Activated effector memory CD4-positive, alpha-beta T cell treated with anti-CD3 and anti-CD28 coated beads, Interleukin-2, amount 50 U/mL, for 16 hours (primary cell): ENCODE results near the gene COX18.

Source experiments
- DNase-seq: peaks from one replicate; pipeline ENCODE4 v3.0.0-alpha.2; 2020

Gene COX18

DNA sequence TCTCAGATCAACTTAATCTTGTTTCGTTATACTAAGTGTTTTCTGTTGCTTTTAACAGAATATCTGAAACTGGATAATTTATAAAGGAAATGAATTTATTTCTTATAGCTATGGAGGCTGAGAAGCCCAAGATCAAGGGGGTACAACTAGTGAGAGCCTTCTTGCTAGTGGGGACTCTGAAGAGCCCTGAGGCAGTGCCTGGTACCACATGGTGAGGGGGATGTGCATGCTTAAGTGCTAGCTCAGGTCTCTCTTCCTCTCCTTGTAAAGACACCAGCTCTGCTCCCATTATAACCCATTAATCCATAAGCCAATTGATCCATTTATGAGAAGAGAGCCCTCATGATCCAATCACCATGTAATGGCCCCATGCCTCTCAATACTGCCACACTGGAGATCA is 17.9 kb downstream of the COX18 start:
- DNase-seq = no peak

DNA sequence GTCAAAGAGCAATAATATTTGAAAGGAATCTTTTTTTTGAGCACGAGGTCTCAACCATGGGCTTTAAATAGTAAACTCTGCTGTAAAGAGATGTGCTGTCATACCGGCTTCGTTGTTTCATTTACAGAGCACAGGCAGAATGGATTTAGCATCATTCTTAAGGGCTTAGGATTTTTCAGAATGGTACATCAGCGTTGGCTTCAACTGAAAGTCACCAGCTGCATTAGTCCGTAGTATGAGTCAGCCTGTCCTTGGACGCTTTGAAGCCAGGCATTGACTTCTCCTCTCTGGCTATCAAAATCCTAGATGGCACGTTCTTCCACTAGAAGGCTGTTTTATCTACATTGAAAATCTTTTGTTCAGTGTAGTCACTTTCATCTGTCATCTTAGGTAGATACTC is 23.6 kb downstream of the COX18 start:
- DNase-seq = no peak

DNA sequence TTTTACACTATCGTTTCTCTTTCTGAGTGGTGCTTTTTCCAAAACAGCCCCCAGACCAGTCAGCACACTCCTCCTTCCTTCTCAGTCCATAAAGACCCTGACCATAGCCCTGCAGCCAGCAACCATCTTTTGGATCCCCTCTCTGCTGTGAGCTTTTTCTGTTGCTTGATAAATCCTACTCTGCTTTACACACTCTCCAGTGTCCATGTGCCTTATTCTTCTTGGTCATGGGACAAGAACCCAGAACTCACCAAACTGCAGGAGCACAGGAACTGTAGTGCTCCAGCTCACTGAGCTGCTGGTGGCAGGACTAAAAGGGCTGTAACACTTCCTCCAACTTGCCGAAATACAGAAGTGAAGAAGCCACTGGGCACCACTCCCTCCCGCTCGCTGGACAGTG is 32.5 kb downstream of the COX18 start:
- no peak for DNase-seq

DNA sequence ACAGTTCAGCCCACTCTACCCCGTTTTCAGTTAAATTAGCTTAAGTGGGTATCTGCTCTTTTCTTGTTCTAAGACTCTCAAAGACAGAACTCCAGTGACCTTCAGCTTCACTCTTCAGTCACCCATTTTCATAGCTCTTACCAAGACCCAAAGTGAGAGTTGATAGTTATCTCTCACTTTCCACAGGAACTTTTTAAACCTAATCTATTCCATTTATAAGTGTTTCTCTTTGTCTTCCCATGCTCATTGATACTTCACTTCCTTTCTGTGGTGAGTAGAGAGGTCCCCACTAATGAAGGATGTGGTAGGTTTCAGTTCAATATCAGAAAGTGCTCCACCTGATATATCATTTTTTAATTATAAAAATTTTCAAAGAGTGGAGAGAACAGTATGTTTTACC is 33.4 kb downstream of the COX18 start:
- DNase-seq = no peak

DNA sequence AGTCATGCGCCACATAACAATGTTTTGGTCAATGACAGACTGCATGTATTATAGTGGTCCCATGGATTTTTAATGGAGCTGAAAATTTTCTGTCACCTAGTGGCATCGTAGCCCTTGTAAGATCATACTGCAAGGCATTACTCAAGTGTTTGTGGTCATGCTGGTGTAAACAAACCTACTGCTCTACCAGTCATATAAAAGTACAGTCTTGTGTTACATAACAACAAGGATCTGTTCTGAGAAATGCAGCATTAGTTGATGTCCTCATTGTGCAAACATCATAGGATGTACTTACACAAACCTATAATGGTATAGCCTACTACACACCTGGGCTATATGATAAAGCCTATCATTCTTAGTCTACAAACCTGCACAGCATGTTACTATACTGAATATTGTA is 34.6 kb downstream of the COX18 start:
- no peak for DNase-seq

DNA sequence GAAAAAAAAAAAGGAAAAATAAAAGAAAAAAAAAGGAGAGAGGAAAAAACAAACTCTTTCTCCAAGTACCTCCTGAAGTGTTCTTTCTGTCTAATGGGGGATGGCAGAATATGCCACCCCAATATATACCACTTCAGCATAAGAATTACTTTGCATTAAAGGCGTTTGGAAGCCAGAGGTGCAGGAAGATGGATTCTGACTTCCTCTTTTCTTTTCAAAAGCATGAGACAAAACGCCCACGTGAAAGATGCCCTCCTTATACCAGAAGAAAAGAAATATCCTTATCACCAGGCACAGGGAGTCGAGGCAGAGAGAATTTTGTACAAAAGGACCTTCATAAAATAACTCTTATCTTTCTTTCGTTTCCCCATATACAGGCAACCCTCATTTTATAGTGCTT is 40.9 kb downstream of the COX18 start:
- DNase-seq = no peak

DNA sequence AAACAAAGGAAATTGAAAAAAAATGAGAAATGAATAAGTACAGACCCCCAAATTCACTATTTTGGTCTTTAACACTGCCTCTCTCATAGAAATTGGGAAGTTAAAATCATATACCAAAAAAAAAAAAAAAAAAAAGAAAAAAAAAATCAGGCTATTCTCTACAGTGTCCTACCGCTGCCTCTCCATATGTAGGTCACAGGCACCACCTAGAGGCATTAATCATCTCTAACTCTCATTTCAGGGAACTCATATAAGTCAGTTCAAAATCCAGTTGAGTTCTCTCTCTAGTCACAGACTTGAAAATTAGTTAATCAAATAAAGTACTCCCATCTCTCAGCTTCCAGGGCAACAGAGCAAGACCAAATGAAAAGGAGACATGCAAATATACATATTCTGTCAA is 47.9 kb downstream of the COX18 start:
- no peak for DNase-seq

DNA sequence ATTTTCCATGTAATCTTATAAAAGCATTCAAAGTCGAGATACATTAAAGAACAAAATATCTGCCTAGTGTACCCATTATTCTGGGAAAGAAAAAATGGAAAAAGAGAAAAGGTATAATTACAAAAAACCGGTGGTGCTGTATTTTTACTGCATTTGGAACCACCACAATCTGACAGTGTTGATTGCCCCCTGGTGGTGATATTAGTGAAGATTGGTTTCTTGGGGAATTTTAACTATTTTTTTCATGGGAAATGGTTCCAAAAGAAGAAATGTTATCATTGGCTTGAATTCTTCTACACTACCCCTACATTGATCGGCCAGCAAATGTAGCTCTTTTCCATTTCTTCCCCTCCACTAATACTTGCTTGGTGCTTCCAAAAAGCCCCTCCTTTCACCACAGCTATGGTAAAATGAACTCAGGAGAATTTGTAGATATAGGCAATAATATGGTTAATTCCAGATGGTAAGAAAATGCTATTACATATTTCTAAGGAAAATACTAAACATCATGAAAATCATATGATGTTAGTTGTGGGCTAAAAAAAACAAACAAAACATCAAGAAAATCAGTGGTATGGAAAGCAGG is 50.0 kb downstream of the COX18 start:
- no peak for DNase-seq

DNA sequence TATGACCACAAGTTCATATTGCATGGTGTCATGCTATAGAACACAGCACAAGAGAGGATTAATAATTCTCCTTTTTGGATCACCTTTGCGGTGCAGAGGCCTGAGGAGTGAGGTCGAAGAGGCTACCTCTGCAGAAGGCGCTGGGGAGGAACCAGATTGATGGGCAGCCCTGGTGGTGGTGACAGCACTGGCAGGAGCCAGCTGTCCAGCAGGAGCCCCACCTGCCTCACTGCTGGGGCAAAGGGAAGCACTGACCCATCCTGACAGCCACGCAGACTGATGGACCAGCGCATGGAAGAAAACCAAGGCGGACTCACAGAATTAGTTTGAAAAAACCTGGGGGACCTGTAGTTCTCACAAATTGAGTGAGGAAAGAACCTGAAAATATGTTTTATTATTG is 50.9 kb downstream of the COX18 start:
- DNase-seq = no peak

DNA sequence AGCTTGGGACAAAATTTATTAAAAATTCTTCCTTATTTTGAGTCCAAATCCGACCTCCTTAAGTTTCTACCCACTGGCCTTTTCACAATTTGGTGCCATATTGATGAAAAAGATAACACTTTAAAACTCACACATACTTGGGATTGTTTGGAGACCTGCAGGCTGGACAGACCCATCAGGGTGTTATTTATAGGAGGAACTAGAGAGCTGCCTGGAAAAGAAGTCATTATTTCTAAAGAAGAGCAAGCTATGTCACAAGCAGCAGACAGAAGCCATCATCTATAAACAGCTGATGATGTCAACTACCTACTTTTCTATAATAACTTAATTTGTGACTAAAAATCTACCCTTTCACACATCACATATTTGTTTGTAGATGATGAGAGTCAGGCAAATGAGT is 56.2 kb downstream of the COX18 start:
- no peak for DNase-seq

DNA sequence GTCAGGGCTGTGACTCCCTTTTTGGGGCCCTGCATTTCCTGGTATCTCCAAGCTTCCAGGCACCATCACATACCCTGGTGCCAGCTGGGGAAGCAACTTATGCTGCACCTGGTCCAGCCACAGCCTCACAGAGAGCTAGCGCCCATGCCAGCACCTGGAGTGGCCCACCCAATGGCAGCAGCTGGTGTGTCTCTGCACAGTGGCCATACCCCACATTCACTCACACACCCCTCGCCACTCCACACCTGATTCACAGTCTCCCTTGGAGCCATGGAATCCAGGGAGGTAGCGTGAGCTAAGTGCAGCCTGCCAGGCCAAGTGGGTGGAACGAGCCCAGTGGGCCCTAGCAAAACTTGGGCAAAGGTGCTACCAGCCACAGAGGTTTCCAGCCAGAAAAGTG is 56.8 kb downstream of the COX18 start:
- DNase-seq = no peak

DNA sequence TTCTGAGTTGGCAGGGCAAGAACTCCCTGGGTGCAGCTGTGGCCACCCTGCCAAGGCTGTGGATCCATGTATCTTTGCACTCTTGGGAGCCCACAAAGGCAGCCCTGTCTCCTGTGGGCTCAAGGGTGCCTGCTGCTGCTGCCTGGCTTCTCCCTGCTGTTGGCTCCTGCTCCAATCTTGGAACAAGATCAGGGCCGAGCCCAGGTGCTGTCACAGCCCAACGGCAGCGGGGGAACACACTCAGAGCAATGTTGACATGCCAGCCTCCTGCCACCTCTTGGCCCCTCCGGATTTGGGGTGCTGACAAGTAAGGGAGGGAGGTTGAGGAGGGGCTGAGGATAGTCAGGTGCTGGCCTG is 57.9 kb downstream of the COX18 start:
- no peak for DNase-seq

DNA sequence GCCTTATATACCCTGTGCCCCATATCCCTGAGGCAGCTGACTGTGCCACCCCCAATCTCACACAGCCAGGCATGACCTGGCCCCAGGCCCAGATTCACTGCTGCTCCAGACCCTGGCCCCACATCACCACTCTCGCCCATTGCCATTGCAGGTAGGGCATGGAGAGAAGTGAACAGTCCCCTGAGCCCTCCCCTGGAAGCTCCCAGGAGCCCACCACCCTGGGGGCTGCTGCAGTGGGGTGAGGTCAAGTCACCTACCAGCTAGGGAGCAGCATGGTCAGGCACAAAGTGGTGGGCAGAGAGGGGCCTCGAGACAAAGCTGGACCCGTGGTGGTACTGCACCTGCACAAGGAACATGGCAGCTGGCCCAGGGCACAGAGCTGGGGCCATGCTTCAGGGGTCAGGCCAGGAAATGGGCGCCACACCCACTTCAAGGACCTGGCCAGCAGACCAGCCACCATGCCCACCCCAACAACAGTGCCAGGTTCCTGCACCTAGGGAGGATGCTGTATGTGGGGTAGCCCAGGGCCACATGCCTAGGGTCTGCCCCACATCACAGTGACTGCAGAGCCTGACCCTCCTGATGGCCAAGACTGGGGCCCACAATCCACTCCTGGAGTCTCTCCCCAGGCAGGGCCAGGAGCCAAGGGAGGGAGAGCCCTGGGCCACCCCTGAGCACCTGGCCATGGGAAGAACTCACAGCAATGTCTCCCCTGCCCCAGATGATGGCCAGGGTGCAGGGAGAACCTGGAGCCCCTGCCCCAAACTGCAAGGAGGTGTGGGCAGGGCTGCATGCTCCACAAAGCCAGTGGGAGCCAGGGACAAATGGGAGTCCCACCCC is 58.5 kb downstream of the COX18 start:
- DNase-seq = no peak

DNA sequence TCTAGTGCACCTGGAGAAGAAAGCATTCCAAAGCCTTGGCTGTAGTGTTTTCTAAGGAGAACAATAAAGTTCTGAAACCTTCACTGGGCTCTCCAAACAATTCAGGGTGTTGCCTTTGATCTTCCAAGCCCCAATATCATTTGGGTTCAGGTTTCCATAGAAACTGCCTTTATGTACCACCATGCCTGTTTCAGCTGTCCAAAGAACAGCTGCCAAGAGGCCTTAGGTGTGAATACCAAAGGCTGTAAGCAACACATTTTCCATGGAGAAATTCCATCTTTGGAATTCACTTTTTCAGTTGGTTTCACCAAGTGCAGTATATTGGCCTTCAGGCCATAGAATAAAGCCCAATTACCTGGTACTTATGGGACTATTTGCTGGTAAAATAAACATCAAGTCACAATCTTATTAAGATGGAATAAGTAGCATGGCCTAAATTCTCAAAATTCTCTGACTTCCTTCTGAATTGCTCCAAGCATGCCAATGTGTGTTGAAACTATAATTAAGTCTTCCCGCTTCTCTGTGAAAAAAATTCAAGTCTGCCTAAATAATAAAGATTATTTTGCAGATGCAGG is 61.9 kb downstream of the COX18 start:
- no peak for DNase-seq

DNA sequence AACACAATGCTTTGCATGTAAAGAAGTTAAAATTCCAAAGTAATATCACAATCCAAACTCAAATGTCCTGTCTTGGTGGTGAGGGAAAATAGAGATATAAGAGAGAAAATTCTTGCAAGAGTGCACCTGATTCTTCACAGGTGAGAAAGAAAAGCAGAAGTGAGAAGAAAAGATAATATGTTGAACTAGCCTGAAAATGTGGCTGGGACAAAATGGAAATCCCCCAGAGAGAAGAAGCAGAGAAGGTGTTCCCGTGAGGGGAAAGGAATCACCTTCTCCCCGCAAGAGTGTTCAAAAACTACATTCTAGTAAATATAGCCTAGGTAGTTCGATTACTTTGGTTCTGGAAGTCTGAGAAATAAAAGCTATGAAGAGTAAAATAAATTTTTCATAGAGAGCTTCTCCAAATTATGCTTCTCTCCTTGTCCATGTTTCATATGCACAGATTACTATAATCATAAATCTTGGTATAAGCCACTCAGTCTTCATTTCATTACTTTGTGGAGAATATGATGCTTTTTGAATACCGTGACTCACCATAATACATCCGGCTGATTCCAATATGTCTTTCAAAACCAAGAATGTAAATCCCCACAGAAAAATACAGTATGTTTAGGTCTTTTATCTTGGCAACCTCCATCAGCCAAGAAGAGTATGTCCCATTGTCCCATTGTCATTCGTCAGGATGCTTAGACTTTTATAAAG is 63.1 kb downstream of the COX18 start:
- DNase-seq = no peak

DNA sequence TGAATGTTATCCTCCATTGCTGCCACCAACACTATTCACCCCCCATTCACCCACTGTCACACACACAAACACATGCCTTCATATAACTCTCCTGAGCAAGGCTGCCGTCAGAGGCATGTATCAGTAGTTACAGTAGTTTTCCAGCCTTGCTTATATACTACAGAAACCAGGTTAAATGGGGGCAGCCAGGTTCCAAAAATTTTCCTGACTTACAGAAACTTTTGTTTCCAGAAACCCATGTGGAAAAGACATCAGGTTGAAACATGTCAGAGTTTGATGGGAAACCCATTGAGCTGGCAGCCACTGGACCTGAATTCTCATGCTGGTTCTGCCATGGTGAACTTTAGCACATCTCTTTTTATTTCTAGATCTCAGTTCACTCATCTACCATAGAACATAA is 64.0 kb downstream of the COX18 start:
- DNase-seq = no peak
